Endothelial cell of umbilical vein (primary cell): Measurements from ENCODE around the gene TCF7L2. TPM values are rescaled to one million over a fixed set of nuclear protein-coding genes. Genes with fewer than 3 reads are reported as not detected.

Experiments
- BruUV-seq: library from RNA; stranded (reverse); fragments of 400-500 nt; replicated peaks from 2 replicates; lab custom pipeline; 2021; lab: Mats Ljungman, UMichigan
- CTCF ChIA-PET: fragments of 300-600, 350-600 bp; sonication (Branson Sonifier 250); formaldehyde crosslinking; loops from one replicate; lab custom pipeline; 2021; ENCODE audit warnings: antibody characterized with exemption, inconsistent platforms; lab: Charles Lee
- POLR2A ChIA-PET: fragments of 300-600, 350-600 bp; sonication (Branson Sonifier 250); formaldehyde crosslinking; loops from one replicate; lab custom pipeline; 2021; ENCODE audit warnings: antibody characterized with exemption, inconsistent platforms; lab: Charles Lee
- DNase-seq: peaks from one replicate; pipeline ENCODE4 v3.0.0-alpha.2; 2011; ENCODE audit warnings: low read depth, low spot score
- FAIRE-seq: peaks from 2 replicates; lab custom pipeline; 2011; peaks lifted over from hg19 to GRCh38; lab: Jason Lieb, UNC
- H2AFZ ChIP-seq: 2 replicates; pipeline ENCODE4 v1.6.0; 2012; ENCODE audit warnings: low read depth, low read length, control low read depth, inconsistent platforms
- H3K27ac ChIP-seq: 2 replicates; pipeline ENCODE4 v1.5.1; 2011; ENCODE audit warnings: low read depth, mild to moderate bottlenecking, control low read depth, low read length, moderate library complexity; ENCODE audit not compliant: insufficient read depth
- H3K27me3 ChIP-seq, 2 experiments: 2 replicates each; pipeline versions ENCODE4 v1.6.0 to v1.6.1; 2011; ENCODE audit warnings: low read length in 2 of 2, mixed read lengths in 1 of 2; ENCODE audit not compliant: control insufficient read depth in 2 of 2, insufficient read depth in 2 of 2
- H3K36me3 ChIP-seq, 2 experiments: 2 replicates in 1 of 2; 3 replicates in 1 of 2; pipeline ENCODE4 v1.5.1; 2011; ENCODE audit warnings: low read length in 2 of 2, mild to moderate bottlenecking in 1 of 2, moderate library complexity in 1 of 2; ENCODE audit not compliant: control insufficient read depth in 2 of 2, insufficient read depth in 2 of 2; ENCODE audit errors: extremely low read depth in 1 of 2
- H3K4me1 ChIP-seq: 3 replicates; pipeline ENCODE4 v1.5.1; 2011; ENCODE audit warnings: mild to moderate bottlenecking, low read length; ENCODE audit not compliant: control insufficient read depth, insufficient read depth; ENCODE audit errors: extremely low read depth
- H3K4me2 ChIP-seq: 2 replicates; pipeline ENCODE4 v1.6.1; 2011; ENCODE audit warnings: low read length, control low read depth, mixed read lengths; ENCODE audit not compliant: insufficient read depth
- H3K4me3 ChIP-seq, 3 experiments: fragments of 200-600 bp in 1 of 3; sonication (generic), shearing (Covaris generic) in 1 of 3; replicated peaks in 1 of 3; 2 replicates each; pipeline ENCODE4 v1.5.1; 2011 to 2016; ENCODE audit warnings: control low read depth in 3 of 3, low read length in 3 of 3, mild to moderate bottlenecking in 2 of 3, inconsistent platforms in 1 of 3, low read depth in 1 of 3, moderate library complexity in 1 of 3; ENCODE audit not compliant: insufficient read depth in 1 of 3
- H3K79me2 ChIP-seq: 2 replicates; pipeline ENCODE4 v1.6.0; 2012; ENCODE audit warnings: low read length, inconsistent platforms; ENCODE audit not compliant: control insufficient read depth, insufficient read depth
- H3K9ac ChIP-seq: replicated peaks from 2 replicates; pipeline ENCODE3; 2011; ENCODE audit warnings: low read length, control low read depth; ENCODE audit not compliant: insufficient read depth; ENCODE audit errors: extremely low read depth
- H3K9me1 ChIP-seq: replicated peaks from 3 replicates; pipeline ENCODE4 v1.6.0; 2011; ENCODE audit warnings: mild to moderate bottlenecking, low read length; ENCODE audit not compliant: control insufficient read depth, insufficient read depth; ENCODE audit errors: extremely low read depth
- H3K9me3 ChIP-seq: replicated peaks from 2 replicates; pipeline ENCODE4 v1.5.1; 2012; ENCODE audit warnings: low read length, inconsistent platforms; ENCODE audit not compliant: control insufficient read depth, insufficient read depth
- H4K20me1 ChIP-seq: replicated peaks from 2 replicates; pipeline ENCODE3; 2011; ENCODE audit warnings: mild to moderate bottlenecking, low read length; ENCODE audit not compliant: control insufficient read depth, insufficient read depth; ENCODE audit errors: extremely low read depth
- CTCF ChIP-seq, 2 donors: IDR thresholded peaks; 1 replicate in 1 of 2; 2 replicates in 1 of 2; pipeline ENCODE4 v1.5.1; 2011; ENCODE audit warnings: low read length in 2 of 2, mild to moderate bottlenecking in 2 of 2, moderate library complexity in 2 of 2, control low read depth in 1 of 2, inconsistent platforms in 1 of 2, low read depth in 1 of 2; ENCODE audit not compliant: insufficient read depth in 1 of 2; ENCODE audit errors: extremely low read depth in 1 of 2
- EZH2 ChIP-seq: IDR thresholded peaks from 2 replicates; pipeline ENCODE4 v1.6.1; 2012; ENCODE audit warnings: borderline replicate concordance, low read depth, mild to moderate bottlenecking, moderate library complexity, low read length, inconsistent platforms; ENCODE audit not compliant: severe bottlenecking
- FOS ChIP-seq: IDR thresholded peaks from 2 replicates; pipeline ENCODE4 v1.6.1; 2011; ENCODE audit warnings: mild to moderate bottlenecking, low read length, moderate library complexity, borderline replicate concordance; ENCODE audit not compliant: insufficient read depth
- MYC ChIP-seq: IDR thresholded peaks from one replicate; pipeline ENCODE4 v1.6.1; 2011; ENCODE audit warnings: mild to moderate bottlenecking, low read depth, low read length
- POLR2A ChIP-seq: IDR thresholded peaks from 2 replicates; pipeline ENCODE4 v1.6.1; 2012; ENCODE audit warnings: low read depth, mild to moderate bottlenecking, control low read depth, low read length
- dilution Hi-C: fragments of 300-500 bp; cut with MboI; formaldehyde crosslinking; loops from one replicate; pipeline ENCODE4 v1.15.0; 2019; ENCODE audit warnings: low sequenced_read_pairs; ENCODE audit not compliant: extremely low pct_ligation_motif_present
- intact Hi-C: fragments of 100-400 bp; cut with micrococcal nuclease; formaldehyde crosslinking; loops from one replicate; pipeline ENCODE4 v1.10.0; 2022
- polyA plus RNA-seq, 4 experiments: library from polyadenylated mRNA; depleted of rRNA in 3 of 4; stranded (reverse) in 3 of 4; unstranded in 1 of 4; fragments of >200 nt; gene quantifications; 2 replicates each; pipeline versions ENCODE4 v1.2.1 to v1.2.3, GENCODE V29; 2011 to 2012; ENCODE audit warnings: missing spikeins in 1 of 4
- total RNA-seq: library from RNA; stranded (reverse); gene quantifications from 2 replicates; pipeline ENCODE4 v1.2.3, GENCODE V29; 2021

The TCF7L2 gene
- total and polyA plus RNA-seq, 2 donors (not counting 3 experiments of a cell fraction or from before 2014, with no cell fraction given): 9.9 to 21.8 TPM

DNA sequence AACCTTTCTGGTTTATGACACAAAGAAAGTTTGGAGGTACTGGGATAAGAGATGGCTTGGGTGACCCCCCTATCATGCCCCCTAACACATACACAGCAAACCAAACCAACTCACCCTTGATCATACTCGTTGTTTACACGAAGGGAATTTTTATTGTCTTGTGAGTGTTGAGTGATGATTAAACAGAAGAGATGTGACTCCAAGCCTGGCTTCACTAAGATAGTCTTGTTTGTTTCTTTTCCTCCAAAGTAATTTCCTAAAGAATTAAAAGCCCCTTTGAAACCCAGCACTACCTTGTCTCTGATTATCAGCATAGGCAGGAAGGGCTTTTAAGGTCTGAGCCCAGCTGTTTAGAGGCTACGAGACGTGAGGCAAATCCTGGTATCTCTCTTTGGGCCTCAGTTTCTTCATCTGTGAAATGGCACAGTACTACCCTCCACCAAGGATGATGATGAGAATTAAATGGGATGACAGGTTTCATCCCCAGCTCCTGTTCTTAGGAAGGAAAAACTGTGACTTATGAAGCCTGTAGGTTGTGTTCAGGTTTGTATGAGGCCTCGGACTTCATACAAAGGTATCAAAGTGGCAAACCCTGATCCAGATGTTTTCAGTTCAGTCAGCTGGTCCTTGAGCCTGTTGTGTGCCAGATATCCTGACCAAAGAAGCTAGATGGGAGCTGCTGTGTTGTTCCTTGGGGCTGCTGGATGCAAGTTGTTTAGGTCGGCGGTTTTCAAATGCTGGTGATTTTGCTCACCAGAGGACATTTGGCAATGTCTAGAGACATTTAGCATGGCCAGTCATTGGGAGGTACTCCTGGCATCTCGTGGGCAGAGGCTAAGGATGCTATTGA lies 51.8 kb downstream of the TCF7L2 start:
- intact Hi-C loops (no loop called here), dilution Hi-C loops (no loop called here)
- Histone ChIP-seq H2AFZ (no peak overlapping the region), H3K27ac (no peak overlapping the region), H3K27me3 (no peaks in the 10 kb centered on the region), H4K20me1 (peaks cover 2% of the 10 kb centered on the region), H3K4me1 (no peaks in the 10 kb centered on the region), H3K9me1 (no peaks in the 10 kb centered on the region), H3K4me2 (no peak overlapping the region), H3K4me3 (no peak overlapping the region), H3K9me3 (no peaks in the 10 kb centered on the region), H3K9ac (no peak overlapping the region), H3K36me3 (peaks cover 0 to 2% of the 10 kb centered on the region in 2 experiments), H3K79me2 (peaks cover 5% of the 10 kb centered on the region)
- TF ChIP-seq POLR2A: no peak
- no peak for TF ChIP-seq MYC
- no peak for TF ChIP-seq FOS
- no TSS peak for BruUV-seq
- DNase-seq (no peak), FAIRE-seq (no peak)
- POLR2A ChIA-PET: no interaction called here
- CTCF ChIA-PET: interaction anchor here (1.3 kb wide), 1 partner anchor 17 kb away, joined by 5 read pairs; no protein-coding TSS in a partner anchor

GRCh38 chr10:113002449-113002777 lies 52.4 kb downstream of the TCF7L2 start:
- Histone ChIP-seq H3K9me3 (no peaks in the 10 kb centered on the region), H2AFZ (no peak overlapping the region), H3K27me3 (no peaks in the 10 kb centered on the region), H3K9ac (no peak overlapping the region), H3K36me3 (peaks cover 0 to 2% of the 10 kb centered on the region in 2 experiments), H3K79me2 (peaks cover 4% of the 10 kb centered on the region), H3K4me2 (no peak overlapping the region), H3K9me1 (no peaks in the 10 kb centered on the region), H3K4me3 (no peak overlapping the region), H3K4me1 (no peaks in the 10 kb centered on the region), H4K20me1 (peaks cover 2% of the 10 kb centered on the region), H3K27ac (no peak overlapping the region)
- no peak for TF ChIP-seq MYC
- TF ChIP-seq CTCF (IDR thresholded peaks at IDR 0.05; ENCODE audit: extremely low read depth in 1 of 2, insufficient read depth in 1 of 2, low read depth in 1 of 2, low read length in 2 of 2): no peak
- TF ChIP-seq EZH2: no peak
- CTCF ChIA-PET: interaction anchor here (1.3 kb wide), 1 partner anchor 18 kb away, joined by 5 read pairs; no protein-coding TSS in a partner anchor
- intact Hi-C loops: no loop called here
- no TSS peak for BruUV-seq
- FAIRE-seq (no peak), DNase-seq (no peak)
- POLR2A ChIA-PET: no interaction called here
- dilution Hi-C loops: no loop called here
